WTC11 (cell line): ENCODE data around the gene OR10H3. TPM values are rescaled to one million over a fixed set of nuclear protein-coding genes. Genes with fewer than 3 reads are reported as not detected.

Experiments
- ATAC-seq: fragments of 200-7000 bp; cut with Tn5 transposase; 2 replicates; pipeline ENCODE4 v1.10.0; 2021; ENCODE audit warnings: mild to moderate bottlenecking, moderate library complexity
- CTCF ChIA-PET: fragments of 300-600 bp; sonication (Branson Sonifier 250); formaldehyde crosslinking; loops from one replicate; lab custom pipeline; 2021; ENCODE audit warnings: antibody characterized with exemption; lab: Charles Lee
- POLR2A ChIA-PET: fragments of 350-600 bp; sonication (Branson Sonifier 250); formaldehyde crosslinking; loops from one replicate; lab custom pipeline; 2021; ENCODE audit warnings: antibody characterized with exemption; lab: Charles Lee
- DNase-seq: peaks from one replicate; pipeline ENCODE4 v3.0.0; 2021; ENCODE audit warnings: low spot score
- H3K27ac Mint-ChIP-seq: 2 replicates; pipeline ENCODE4 v1.8.0; 2021; ENCODE audit warnings: mixed read lengths
- H3K27me3 Mint-ChIP-seq: 2 replicates; pipeline ENCODE4 v1.8.0; 2021; ENCODE audit warnings: low read depth, mild to moderate bottlenecking, moderate library complexity, mixed read lengths
- H3K36me3 Mint-ChIP-seq: 2 replicates; pipeline ENCODE4 v1.8.0; 2021; ENCODE audit warnings: mixed read lengths
- H3K4me1 Mint-ChIP-seq: 2 replicates; pipeline ENCODE4 v1.8.0; 2022; ENCODE audit warnings: mixed read lengths
- H3K4me3 Mint-ChIP-seq: 2 replicates; pipeline ENCODE4 v1.8.0; 2021; ENCODE audit warnings: mild to moderate bottlenecking, moderate library complexity, mixed read lengths
- H3K9me3 Mint-ChIP-seq: 2 replicates; pipeline ENCODE4 v1.8.0; 2021; ENCODE audit warnings: mixed read lengths
- ATF1 ChIP-seq: sonication (generic); formaldehyde crosslinking; IDR thresholded peaks from 2 replicates; pipeline ENCODE4 v1.8.1; 2023; ENCODE audit warnings: mild to moderate bottlenecking, moderate library complexity, missing genetic modification reagents
- CDX4 ChIP-seq: fragments of 250-450 bp; sonication (Bioruptor Pico); IDR thresholded peaks from 2 replicates; pipeline ENCODE4 v1.9.0; 2021; ENCODE audit warnings: moderate library complexity, mild to moderate bottlenecking, inconsistent platforms, borderline replicate concordance
- CREM ChIP-seq: sonication (generic); formaldehyde crosslinking; IDR thresholded peaks from 2 replicates; pipeline ENCODE4 v1.8.1; 2022; ENCODE audit warnings: mild to moderate bottlenecking, missing genetic modification reagents, moderate library complexity
- ESRRA ChIP-seq: sonication (generic); formaldehyde crosslinking; IDR thresholded peaks from 2 replicates; pipeline ENCODE4 v1.8.1; 2022; ENCODE audit warnings: mild to moderate bottlenecking, missing genetic modification reagents, borderline replicate concordance
- FOXP1 ChIP-seq: sonication (generic); formaldehyde crosslinking; IDR thresholded peaks from 2 replicates; pipeline ENCODE4 v1.8.0; 2022; ENCODE audit warnings: missing genetic modification reagents, mild to moderate bottlenecking, moderate library complexity, borderline replicate concordance
- GABPB1 ChIP-seq: sonication (generic); formaldehyde crosslinking; IDR thresholded peaks from 2 replicates; pipeline ENCODE4 v1.8.1; 2023; ENCODE audit warnings: mild to moderate bottlenecking, missing genetic modification reagents
- HMGA2 ChIP-seq: fragments of 250-450 bp; sonication (Bioruptor Pico); IDR thresholded peaks from 2 replicates; pipeline ENCODE4 v1.4.0; 2021; ENCODE audit warnings: mild to moderate bottlenecking, moderate library complexity
- HMGXB4 ChIP-seq: sonication (generic); formaldehyde crosslinking; IDR thresholded peaks from 2 replicates; pipeline ENCODE4 v1.8.1; 2023; ENCODE audit warnings: mild to moderate bottlenecking, moderate library complexity, missing genetic modification reagents
- IRF1 ChIP-seq: sonication (generic); formaldehyde crosslinking; IDR thresholded peaks from 2 replicates; pipeline ENCODE4 v1.8.0; 2023; ENCODE audit warnings: missing genetic modification reagents
- NFATC4 ChIP-seq: fragments of 250-450 bp; sonication (Bioruptor Pico); IDR thresholded peaks from 2 replicates; pipeline ENCODE4 v1.9.0; 2021; ENCODE audit warnings: mild to moderate bottlenecking
- NR3C1 ChIP-seq: sonication (generic); formaldehyde crosslinking; conservative IDR thresholded peaks from 2 replicates; pipeline ENCODE4 v1.8.1; 2023; ENCODE audit warnings: low read depth, mild to moderate bottlenecking, missing genetic modification reagents
- PRRX2 ChIP-seq: fragments of 250-450 bp; sonication (Bioruptor Pico); IDR thresholded peaks from 2 replicates; pipeline ENCODE4 v1.8.0; 2021; ENCODE audit warnings: mild to moderate bottlenecking
- RELA ChIP-seq: sonication (generic); formaldehyde crosslinking; IDR thresholded peaks from 2 replicates; pipeline ENCODE4 v1.8.1; 2022; ENCODE audit warnings: missing genetic modification reagents, mild to moderate bottlenecking, borderline replicate concordance
- SMAD4 ChIP-seq: sonication (generic); formaldehyde crosslinking; IDR thresholded peaks from 2 replicates; pipeline ENCODE4 v1.8.0; 2022; ENCODE audit warnings: mild to moderate bottlenecking, missing genetic modification reagents
- TP53 ChIP-seq: sonication (generic); formaldehyde crosslinking; IDR thresholded peaks from 2 replicates; pipeline ENCODE4 v1.8.1; 2023; ENCODE audit warnings: mild to moderate bottlenecking, missing genetic modification reagents
- ZNF138 ChIP-seq: sonication (generic); formaldehyde crosslinking; conservative IDR thresholded peaks from 2 replicates; pipeline ENCODE4 v1.8.1; 2022; ENCODE audit warnings: mild to moderate bottlenecking, moderate library complexity, missing genetic modification reagents
- ZNF232 ChIP-seq: sonication (generic); formaldehyde crosslinking; IDR thresholded peaks from 2 replicates; pipeline ENCODE4 v1.8.0; 2022; ENCODE audit warnings: mild to moderate bottlenecking, missing genetic modification reagents
- total RNA-seq: library from RNA; stranded (reverse); gene quantifications from 3 replicates; pipeline ENCODE4 v1.2.3, GENCODE V29; 2021
- TF ChIP-seq, protein P1 (sequence below): sonication (generic); formaldehyde crosslinking; IDR thresholded peaks from 2 replicates; pipeline ENCODE4 v1.8.1; 2022; ENCODE audit warnings: missing genetic modification reagents, borderline replicate concordance
- TF ChIP-seq, protein P2 (sequence below): fragments of 250-450 bp; sonication (Bioruptor Pico); IDR thresholded peaks from 2 replicates; pipeline ENCODE4 v1.9.0; 2021; ENCODE audit warnings: mild to moderate bottlenecking, borderline replicate concordance
- TF ChIP-seq, protein P3 (sequence below): sonication (generic); formaldehyde crosslinking; conservative IDR thresholded peaks from 2 replicates; pipeline ENCODE4 v1.8.1; 2023; ENCODE audit warnings: mild to moderate bottlenecking, low read depth, missing genetic modification reagents, moderate library complexity
- TF ChIP-seq, protein P4 (sequence below): fragments of 250-450 bp; sonication (Bioruptor Pico); IDR thresholded peaks from 2 replicates; pipeline ENCODE4 v1.9.0; 2021; ENCODE audit warnings: mild to moderate bottlenecking
- TF ChIP-seq, protein P5 (sequence below): sonication (generic); formaldehyde crosslinking; IDR thresholded peaks from 2 replicates; pipeline ENCODE4 v1.8.0; 2023; ENCODE audit warnings: mild to moderate bottlenecking, missing genetic modification reagents

OR10H3 gene
- total RNA-seq, 1 experiment from 2014 or later, result not detected

DNA sequence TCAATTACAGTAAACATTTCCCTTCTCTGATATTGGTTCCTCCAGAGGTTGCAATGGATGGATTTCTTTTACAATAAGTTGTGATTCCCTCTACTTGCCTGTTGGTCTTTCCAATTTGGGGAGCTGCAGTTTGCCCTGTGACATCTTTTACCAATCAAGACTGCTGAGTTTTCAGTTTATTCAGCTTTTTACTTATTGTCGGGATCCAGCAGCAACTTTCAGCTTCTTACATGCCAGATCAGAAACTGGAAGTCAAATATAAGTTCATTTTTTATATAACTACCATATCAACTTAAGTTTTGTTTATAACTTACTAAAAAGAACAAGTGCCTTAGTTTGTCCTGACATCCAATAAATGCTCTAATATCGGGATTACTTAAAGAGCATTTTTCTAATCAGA, 10.5 kb downstream of the OR10H3 start (continued):
- no peak for TF ChIP-seq FOXP1 (CRISPR knock-in tag)
- no peak for TF ChIP-seq ESRRA (CRISPR knock-in tag)
- no peak for TF ChIP-seq HMGA2 (CRISPR knock-in tag)
- no peak for TF ChIP-seq IRF1 (CRISPR knock-in tag)
- no peak for TF ChIP-seq ZNF232 (CRISPR knock-in tag)
- no peak for TF ChIP-seq NFATC4 (CRISPR knock-in tag)
- no peak for TF ChIP-seq HMGXB4 (CRISPR knock-in tag)
- TF ChIP-seq, protein P1, sequence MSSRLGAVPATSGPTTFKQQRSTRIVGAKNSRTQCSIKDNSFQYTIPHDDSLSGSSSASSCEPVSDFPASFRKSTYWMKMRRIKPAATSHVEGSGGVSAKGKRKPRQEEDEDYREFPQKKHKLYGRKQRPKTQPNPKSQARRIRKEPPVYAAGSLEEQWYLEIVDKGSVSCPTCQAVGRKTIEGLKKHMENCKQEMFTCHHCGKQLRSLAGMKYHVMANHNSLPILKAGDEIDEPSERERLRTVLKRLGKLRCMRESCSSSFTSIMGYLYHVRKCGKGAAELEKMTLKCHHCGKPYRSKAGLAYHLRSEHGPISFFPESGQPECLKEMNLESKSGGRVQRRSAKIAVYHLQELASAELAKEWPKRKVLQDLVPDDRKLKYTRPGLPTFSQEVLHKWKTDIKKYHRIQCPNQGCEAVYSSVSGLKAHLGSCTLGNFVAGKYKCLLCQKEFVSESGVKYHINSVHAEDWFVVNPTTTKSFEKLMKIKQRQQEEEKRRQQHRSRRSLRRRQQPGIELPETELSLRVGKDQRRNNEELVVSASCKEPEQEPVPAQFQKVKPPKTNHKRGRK (CRISPR knock-in tag), result no peak

- Mint-ChIP-seq H3K36me3 (peaks cover 56% of the 10 kb centered on the region), H3K9me3 (peaks cover 79% of the 10 kb centered on the region), H3K4me3 (no peak overlapping the region), H3K4me1 (no peaks in the 10 kb centered on the region), H3K27me3 (peaks cover 13% of the 10 kb centered on the region), H3K27ac (no peak overlapping the region)
- no peak for TF ChIP-seq RELA (CRISPR knock-in tag)
- no peak for TF ChIP-seq ZNF138 (CRISPR knock-in tag)
- TF ChIP-seq, protein P2, sequence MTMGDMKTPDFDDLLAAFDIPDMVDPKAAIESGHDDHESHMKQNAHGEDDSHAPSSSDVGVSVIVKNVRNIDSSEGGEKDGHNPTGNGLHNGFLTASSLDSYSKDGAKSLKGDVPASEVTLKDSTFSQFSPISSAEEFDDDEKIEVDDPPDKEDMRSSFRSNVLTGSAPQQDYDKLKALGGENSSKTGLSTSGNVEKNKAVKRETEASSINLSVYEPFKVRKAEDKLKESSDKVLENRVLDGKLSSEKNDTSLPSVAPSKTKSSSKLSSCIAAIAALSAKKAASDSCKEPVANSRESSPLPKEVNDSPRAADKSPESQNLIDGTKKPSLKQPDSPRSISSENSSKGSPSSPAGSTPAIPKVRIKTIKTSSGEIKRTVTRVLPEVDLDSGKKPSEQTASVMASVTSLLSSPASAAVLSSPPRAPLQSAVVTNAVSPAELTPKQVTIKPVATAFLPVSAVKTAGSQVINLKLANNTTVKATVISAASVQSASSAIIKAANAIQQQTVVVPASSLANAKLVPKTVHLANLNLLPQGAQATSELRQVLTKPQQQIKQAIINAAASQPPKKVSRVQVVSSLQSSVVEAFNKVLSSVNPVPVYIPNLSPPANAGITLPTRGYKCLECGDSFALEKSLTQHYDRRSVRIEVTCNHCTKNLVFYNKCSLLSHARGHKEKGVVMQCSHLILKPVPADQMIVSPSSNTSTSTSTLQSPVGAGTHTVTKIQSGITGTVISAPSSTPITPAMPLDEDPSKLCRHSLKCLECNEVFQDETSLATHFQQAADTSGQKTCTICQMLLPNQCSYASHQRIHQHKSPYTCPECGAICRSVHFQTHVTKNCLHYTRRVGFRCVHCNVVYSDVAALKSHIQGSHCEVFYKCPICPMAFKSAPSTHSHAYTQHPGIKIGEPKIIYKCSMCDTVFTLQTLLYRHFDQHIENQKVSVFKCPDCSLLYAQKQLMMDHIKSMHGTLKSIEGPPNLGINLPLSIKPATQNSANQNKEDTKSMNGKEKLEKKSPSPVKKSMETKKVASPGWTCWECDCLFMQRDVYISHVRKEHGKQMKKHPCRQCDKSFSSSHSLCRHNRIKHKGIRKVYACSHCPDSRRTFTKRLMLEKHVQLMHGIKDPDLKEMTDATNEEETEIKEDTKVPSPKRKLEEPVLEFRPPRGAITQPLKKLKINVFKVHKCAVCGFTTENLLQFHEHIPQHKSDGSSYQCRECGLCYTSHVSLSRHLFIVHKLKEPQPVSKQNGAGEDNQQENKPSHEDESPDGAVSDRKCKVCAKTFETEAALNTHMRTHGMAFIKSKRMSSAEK (CRISPR knock-in tag), result no peak
- TF ChIP-seq TP53 (CRISPR knock-in tag), result no peak
- TF ChIP-seq ATF1 (CRISPR knock-in tag), result no peak
- TF ChIP-seq NR3C1 (CRISPR knock-in tag), result no peak
- TF ChIP-seq SMAD4 (CRISPR knock-in tag), result no peak
- TF ChIP-seq CDX4 (CRISPR knock-in tag), result no peak
- TF ChIP-seq, protein P3, sequence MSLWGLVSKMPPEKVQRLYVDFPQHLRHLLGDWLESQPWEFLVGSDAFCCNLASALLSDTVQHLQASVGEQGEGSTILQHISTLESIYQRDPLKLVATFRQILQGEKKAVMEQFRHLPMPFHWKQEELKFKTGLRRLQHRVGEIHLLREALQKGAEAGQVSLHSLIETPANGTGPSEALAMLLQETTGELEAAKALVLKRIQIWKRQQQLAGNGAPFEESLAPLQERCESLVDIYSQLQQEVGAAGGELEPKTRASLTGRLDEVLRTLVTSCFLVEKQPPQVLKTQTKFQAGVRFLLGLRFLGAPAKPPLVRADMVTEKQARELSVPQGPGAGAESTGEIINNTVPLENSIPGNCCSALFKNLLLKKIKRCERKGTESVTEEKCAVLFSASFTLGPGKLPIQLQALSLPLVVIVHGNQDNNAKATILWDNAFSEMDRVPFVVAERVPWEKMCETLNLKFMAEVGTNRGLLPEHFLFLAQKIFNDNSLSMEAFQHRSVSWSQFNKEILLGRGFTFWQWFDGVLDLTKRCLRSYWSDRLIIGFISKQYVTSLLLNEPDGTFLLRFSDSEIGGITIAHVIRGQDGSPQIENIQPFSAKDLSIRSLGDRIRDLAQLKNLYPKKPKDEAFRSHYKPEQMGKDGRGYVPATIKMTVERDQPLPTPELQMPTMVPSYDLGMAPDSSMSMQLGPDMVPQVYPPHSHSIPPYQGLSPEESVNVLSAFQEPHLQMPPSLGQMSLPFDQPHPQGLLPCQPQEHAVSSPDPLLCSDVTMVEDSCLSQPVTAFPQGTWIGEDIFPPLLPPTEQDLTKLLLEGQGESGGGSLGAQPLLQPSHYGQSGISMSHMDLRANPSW, result no peak
- TF ChIP-seq GABPB1 (CRISPR knock-in tag), result no peak
- no peak for TF ChIP-seq CREM (CRISPR knock-in tag)
- TF ChIP-seq, protein P4, sequence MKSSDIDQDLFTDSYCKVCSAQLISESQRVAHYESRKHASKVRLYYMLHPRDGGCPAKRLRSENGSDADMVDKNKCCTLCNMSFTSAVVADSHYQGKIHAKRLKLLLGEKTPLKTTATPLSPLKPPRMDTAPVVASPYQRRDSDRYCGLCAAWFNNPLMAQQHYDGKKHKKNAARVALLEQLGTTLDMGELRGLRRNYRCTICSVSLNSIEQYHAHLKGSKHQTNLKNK (CRISPR knock-in tag), result no peak
- TF ChIP-seq PRRX2 (CRISPR knock-in tag), result no peak
- TF ChIP-seq, protein P5, sequence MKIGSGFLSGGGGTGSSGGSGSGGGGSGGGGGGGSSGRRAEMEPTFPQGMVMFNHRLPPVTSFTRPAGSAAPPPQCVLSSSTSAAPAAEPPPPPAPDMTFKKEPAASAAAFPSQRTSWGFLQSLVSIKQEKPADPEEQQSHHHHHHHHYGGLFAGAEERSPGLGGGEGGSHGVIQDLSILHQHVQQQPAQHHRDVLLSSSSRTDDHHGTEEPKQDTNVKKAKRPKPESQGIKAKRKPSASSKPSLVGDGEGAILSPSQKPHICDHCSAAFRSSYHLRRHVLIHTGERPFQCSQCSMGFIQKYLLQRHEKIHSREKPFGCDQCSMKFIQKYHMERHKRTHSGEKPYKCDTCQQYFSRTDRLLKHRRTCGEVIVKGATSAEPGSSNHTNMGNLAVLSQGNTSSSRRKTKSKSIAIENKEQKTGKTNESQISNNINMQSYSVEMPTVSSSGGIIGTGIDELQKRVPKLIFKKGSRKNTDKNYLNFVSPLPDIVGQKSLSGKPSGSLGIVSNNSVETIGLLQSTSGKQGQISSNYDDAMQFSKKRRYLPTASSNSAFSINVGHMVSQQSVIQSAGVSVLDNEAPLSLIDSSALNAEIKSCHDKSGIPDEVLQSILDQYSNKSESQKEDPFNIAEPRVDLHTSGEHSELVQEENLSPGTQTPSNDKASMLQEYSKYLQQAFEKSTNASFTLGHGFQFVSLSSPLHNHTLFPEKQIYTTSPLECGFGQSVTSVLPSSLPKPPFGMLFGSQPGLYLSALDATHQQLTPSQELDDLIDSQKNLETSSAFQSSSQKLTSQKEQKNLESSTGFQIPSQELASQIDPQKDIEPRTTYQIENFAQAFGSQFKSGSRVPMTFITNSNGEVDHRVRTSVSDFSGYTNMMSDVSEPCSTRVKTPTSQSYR (CRISPR knock-in tag), result no peak
- ATAC-seq, result no peak
- ChIA-PET CTCF (no interaction called here), POLR2A (no interaction called here)
- DNase-seq, result no peak
Observed at GRCh38 chr19:15758379-15758778, 20.6 kb downstream of the OR10H3 start.
